ENCODE measurements around the gene DCHS1. TPM values are rescaled to one million over a fixed set of nuclear protein-coding genes. Genes with fewer than 3 reads are reported as not detected.
"Not testable (repeated sequence)": the region's sequence is repeated elsewhere in the genome, so short reads cannot be mapped to it uniquely, and the experiment has no call there.

The DCHS1 gene
- total and polyA plus RNA-seq, 8 donors, result 0.76 to 22.8 (median 13.2) TPM

DNA sequence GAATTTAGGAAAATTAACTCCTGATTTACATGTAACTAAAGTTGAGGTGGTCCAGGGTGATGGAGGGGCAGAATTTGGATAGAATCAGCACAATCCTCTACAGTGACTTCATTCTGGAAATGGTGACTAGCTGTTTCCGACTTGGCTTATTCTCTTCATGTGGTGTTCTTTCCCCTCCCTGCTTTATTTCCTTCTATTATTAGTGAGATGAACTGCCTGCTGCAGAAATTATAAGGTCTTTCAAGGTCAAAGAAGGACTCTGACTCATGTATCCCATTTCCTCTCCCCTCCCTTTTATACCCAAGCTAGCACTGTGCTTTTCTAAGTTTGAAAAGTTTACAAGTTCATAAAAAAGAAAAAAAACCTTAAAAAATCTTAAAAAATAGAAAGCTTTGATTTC is 39.8 kb upstream of the DCHS1 start:
- no peaks in the 10 kb centered on the region for H3K27me3 ChIP-seq
- no peak overlapping the region for H3K4me3 ChIP-seq
- 45 to 61% (median 48%) methylated on average over 1 of the region's 1 CpG for WGBS, 5 donors
- H3K36me3 ChIP-seq, result no peaks in the 10 kb centered on the region
- TF ChIP-seq EP300 (IDR thresholded peaks at IDR 0.05) (no peak), POLR2AphosphoS5 (IDR thresholded peaks at IDR 0.05) (peak in 1 of 3 donors; percentile 13)
- H3K9me3 ChIP-seq, result no peaks in the 10 kb centered on the region
- DNase-seq, result peak in 1 of 2 donors; percentile 54
- peaks cover 0 to 16% (median 0%) of the 10 kb centered on the region in 4 donors for H3K4me1 ChIP-seq
- intact Hi-C loops (cut with DNase I; ENCODE audit: low total_unique reads), result no loop called here
- H3K27ac ChIP-seq, result peak overlapping the region in 4 of 5 donors; percentile 31 to 56 (median 52)

DNA sequence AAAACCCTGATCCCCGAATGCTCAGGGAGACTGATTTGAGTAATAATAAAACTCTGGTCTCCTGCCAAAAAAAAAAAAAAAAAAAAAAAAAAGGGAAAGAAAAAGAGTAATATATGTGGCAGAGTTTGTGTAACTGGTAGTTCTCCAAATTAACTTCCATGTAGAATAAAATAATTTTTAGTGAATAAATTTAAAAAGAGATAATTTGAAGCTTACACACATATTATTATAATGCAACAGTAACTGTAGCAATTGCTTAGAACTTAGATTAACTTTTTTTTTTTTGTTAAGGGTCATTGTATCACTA is 38.6 kb upstream of the DCHS1 start:
- H3K4me1 ChIP-seq, result peaks cover 0 to 16% (median 0%) of the 10 kb centered on the region in 4 donors
- DNase-seq, result no peak
- H3K27me3 ChIP-seq, result no peaks in the 10 kb centered on the region
- no peak overlapping the region for H3K4me3 ChIP-seq
- TF ChIP-seq POLR2A (IDR thresholded peaks at IDR 0.05) (no peak), POLR2AphosphoS5 (IDR thresholded peaks at IDR 0.05) (no peak), EP300 (IDR thresholded peaks at IDR 0.05) (no peak)
- TF ChIP-seq, protein P1, sequence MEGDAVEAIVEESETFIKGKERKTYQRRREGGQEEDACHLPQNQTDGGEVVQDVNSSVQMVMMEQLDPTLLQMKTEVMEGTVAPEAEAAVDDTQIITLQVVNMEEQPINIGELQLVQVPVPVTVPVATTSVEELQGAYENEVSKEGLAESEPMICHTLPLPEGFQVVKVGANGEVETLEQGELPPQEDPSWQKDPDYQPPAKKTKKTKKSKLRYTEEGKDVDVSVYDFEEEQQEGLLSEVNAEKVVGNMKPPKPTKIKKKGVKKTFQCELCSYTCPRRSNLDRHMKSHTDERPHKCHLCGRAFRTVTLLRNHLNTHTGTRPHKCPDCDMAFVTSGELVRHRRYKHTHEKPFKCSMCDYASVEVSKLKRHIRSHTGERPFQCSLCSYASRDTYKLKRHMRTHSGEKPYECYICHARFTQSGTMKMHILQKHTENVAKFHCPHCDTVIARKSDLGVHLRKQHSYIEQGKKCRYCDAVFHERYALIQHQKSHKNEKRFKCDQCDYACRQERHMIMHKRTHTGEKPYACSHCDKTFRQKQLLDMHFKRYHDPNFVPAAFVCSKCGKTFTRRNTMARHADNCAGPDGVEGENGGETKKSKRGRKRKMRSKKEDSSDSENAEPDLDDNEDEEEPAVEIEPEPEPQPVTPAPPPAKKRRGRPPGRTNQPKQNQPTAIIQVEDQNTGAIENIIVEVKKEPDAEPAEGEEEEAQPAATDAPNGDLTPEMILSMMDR (IDR thresholded peaks at IDR 0.05), result no peak
- intact Hi-C loops (cut with DNase I; ENCODE audit: low total_unique reads), result no loop called here
- no peaks in the 10 kb centered on the region for H3K9me3 ChIP-seq
- WGBS, 5 donors, result 3 to 24% (median 17%) methylated on average over 1 of the region's 1 CpG
- peak overlapping the region in 2 of 5 donors; percentile 48 to 55 for H3K27ac ChIP-seq
- no peaks in the 10 kb centered on the region for H3K36me3 ChIP-seq

DNA sequence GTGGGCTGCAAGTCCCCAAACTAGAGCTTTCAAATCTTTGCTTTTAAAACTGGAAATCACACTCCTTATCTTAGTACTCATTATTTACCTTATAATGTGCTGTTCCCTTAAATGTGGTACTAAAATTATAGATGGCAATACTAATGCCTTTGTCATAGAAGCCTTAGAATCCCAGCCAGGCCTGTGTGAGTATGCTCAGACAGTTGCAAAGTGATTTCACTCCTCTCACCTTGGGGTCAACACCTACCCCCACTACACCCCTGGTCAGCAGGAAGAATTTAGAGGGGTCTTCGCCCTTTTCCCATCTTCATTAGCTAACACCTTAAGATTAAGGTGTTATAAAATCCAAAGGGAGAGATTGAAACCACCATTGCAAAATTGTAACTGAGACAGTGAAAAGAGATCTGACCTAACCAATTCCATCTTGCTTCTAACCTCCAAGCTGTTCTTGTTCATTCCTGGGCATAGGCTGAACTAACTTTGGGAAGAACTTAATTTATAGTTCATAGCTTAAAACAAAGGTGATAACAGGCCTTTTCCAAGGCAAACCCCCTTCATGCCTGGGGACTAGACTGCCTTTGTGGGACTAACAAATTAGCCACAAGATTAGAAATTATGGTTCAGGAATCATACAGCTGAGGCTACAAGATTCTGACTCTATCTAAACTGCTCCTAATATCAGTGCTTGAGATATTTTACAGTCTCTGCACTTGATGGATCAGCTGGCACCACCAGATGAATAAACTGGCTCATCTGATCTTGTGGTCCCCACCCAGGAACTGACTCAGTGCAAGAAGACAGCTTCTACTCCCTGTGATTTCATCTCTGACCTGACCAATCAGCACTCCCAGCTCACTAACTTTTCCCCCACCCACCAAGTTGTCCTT is 38.0 kb upstream of the DCHS1 start:
- no peak overlapping the region for H3K4me3 ChIP-seq
- H3K27me3 ChIP-seq, result no peaks in the 10 kb centered on the region
- DNase-seq, result no peak
- TF ChIP-seq, protein P1 (IDR thresholded peaks at IDR 0.05), result no peak
- TF ChIP-seq EP300 (IDR thresholded peaks at IDR 0.05) (no peak), POLR2AphosphoS5 (IDR thresholded peaks at IDR 0.05) (no peak), POLR2A (IDR thresholded peaks at IDR 0.05) (no peak)
- H3K27ac ChIP-seq, result peak overlapping the region in 1 of 5 donors; percentile 11
- no peaks in the 10 kb centered on the region for H3K9me3 ChIP-seq
- WGBS, 5 donors, result 75 to 95% (median 87%) methylated on average over 1 of the region's 1 CpG
- peaks cover 0 to 16% (median 0%) of the 10 kb centered on the region in 4 donors for H3K4me1 ChIP-seq
- no peaks in the 10 kb centered on the region for H3K36me3 ChIP-seq
- intact Hi-C loops (cut with DNase I; ENCODE audit: low total_unique reads), result no loop called here

DNA sequence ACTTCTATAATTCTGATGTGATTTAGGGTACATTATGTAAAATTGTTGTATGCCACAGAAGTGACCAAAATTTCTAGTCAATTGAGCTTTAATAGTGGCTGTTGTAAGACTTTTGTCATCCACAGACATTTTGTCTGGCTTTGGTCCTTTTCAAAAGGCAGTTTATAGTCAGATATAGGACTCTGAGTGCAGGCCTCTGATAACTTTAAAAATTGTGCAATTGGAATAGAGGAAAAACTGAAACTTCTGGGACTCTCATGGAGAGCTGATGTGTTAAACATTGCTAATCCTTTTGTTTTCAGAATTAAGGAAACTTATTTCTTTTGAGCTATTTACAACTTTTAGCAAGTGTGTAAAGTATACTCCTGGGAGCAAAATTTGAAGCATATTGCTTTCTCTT is 36.5 kb upstream of the DCHS1 start:
- intact Hi-C loops (cut with DNase I; ENCODE audit: low total_unique reads), result no loop called here

DNA sequence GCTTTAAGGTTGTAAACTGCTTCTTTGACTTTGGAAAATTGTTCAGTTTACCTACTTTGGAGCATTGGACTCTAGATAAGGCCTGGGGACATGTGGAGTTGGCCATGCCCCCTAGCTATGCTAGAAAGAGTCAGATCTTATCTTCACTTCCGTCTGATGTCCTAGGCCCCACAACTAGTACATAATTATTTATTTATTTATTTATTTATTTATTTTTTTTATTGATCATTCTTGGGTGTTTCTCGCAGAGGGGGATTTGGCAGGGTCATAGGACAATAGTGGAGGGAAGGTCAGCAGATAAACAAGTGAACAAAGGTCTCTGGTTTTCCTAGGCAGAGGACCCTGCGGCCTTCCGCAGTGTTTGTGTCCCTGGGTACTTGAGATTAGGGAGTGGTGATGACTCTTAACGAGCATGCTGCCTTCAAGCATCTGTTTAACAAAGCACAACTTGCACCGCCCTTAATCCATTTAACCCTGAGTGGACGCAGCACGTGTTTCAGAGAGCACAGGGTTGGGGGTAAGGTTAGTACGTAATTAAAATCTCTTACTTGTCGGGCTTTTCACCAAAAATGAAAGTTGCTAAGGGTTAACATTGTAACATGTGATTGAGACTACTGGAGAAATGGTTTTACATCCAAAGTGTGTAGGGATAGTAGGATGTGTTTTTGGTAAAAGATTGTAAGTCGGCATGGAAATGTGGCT is 35.0 kb upstream of the DCHS1 start:
- H3K9me3 ChIP-seq; H3K27ac ChIP-seq; H3K27me3 ChIP-seq; DNase-seq; intact Hi-C loops (cut with DNase I; ENCODE audit: low total_unique reads); H3K36me3 ChIP-seq; H3K4me3 ChIP-seq: not testable (repeated sequence)
- H3K4me1 ChIP-seq, result peaks cover 0 to 12% (median 0%) of the 10 kb centered on the region in 4 donors
- 68 to 84% (median 74%) methylated on average over 8 to 11 of the region's 11 CpGs for WGBS, 5 donors

More for the DNA sequence above, 36.5 kb upstream of the DCHS1 start:
- H3K4me3 ChIP-seq, result no peak overlapping the region
- DNase-seq, result no peak
- TF ChIP-seq EP300 (IDR thresholded peaks at IDR 0.05) (no peak), POLR2AphosphoS5 (IDR thresholded peaks at IDR 0.05) (no peak), POLR2A (IDR thresholded peaks at IDR 0.05) (no peak)
- TF ChIP-seq, protein P1 (IDR thresholded peaks at IDR 0.05), result no peak
- H3K4me1 ChIP-seq, result peaks cover 0 to 16% (median 0%) of the 10 kb centered on the region in 4 donors
- no peaks in the 10 kb centered on the region for H3K27me3 ChIP-seq
- no peaks in the 10 kb centered on the region for H3K36me3 ChIP-seq
- no peak overlapping the region for H3K27ac ChIP-seq
- no peaks in the 10 kb centered on the region for H3K9me3 ChIP-seq
